AG08395 (cell line): Measurements from ENCODE around the gene FAM227B.
"Not testable (repeated sequence)": the region's sequence is repeated elsewhere in the genome, so short reads cannot be mapped to it uniquely, and the experiment has no call there.

Experiments
- DNase-seq: peaks from one replicate; pipeline ENCODE4 v3.0.0; 2012; ENCODE audit warnings: mixed read lengths, low spot score

FAM227B gene, protein sequence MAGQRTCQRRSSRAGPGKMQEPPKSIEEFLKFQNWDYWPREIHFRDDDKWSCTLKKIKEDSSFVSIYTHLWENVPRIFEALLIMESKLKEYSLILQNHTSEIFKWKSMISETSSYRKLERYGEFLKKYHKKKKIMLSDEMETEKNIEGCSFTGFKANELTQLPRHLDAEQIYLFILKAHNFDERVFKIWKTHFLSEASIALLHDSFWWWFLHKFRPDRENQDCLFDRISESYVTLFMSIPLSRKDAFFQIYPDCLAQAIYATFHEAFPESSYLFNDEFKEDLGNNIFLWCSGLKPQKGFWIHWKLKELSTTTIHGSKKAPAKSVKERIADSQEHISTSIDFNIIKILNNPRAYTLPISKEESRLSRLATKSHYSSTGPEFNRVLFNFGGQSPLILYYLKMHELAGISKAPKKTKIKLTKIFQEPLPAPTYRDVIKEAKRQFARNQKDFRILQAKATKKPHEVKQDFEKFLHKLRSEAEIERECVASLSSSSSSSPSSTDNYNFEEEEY

GRCh38 chr15:49620658-49621368 is at the start of gene FAM227B, which contains the start of gene DTWD1:
FAM227B (minus strand) TSS chr15:49620818; CDS start chr15:49615171, 5,647 bp downstream.
DTWD1 (plus strand) TSS chr15:49621048; CDS start chr15:49625168, 4,120 bp downstream.
- DNase-seq, result peak; percentile 94

DNA sequence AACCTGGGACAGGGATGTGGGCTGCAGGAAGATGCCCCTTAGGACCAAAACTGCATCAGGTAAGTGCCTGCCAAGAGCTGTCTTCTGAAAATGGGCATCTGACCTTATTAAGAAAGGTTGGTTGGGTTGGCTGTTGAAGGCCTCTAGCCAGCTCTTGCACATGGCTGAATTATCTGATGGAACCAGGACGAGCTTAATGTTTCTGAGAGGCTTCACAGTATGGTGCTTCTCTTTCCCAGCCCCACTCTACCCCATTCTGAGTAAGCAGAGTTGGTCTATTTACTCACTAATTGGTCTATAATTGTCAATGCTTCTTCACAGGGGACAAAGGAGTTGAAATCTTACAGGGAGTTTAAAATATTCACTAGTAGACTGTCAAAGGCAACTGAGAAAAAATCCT is 48.7 kb upstream of the FAM227B start:
- DNase-seq, result no peak

- DNase-seq, result not testable (repeated sequence)
Observed at GRCh38 chr15:49666486-49666885, 45.9 kb upstream of the FAM227B start.

DNA sequence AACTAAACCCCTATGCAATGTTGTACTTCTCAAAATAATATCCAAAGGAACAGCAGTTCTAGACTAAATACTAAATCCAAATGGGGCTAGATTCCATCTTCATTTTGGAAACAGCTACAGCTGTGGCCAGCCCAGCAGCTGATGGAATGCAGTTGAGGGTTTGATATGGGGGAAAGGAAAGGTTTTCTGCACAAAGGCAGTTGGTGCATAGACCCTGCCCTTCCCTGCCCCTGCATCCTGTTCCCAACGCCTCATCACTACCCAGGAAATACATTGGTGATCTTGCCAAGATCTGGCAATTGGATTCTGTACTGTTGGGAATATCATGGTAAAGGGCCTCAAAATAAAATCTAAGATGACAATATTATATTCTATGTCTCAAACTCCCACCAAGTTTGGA is 44.1 kb upstream of the FAM227B start:
- no peak for DNase-seq

DNA sequence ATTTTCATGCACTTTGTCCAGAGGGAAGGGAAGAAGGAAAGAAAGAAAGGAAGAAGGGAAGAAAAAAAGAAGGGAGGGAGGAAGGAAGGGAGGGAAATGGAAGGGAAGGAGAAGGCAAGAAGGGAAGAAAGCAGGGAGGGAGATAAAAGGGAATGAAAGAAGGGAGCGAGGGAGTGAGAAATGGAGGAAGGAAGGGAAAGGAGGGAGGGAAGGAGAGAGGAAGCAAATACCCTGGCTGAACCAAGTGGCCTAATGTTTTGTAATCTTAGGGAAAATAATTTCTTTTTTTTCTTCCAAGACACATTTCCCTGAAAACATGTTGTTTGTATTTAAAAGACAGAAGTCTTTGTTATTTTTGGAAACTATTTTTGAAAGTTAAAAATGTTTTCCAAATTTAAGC is 36.1 kb upstream of the FAM227B start:
- DNase-seq, result no peak

DNA sequence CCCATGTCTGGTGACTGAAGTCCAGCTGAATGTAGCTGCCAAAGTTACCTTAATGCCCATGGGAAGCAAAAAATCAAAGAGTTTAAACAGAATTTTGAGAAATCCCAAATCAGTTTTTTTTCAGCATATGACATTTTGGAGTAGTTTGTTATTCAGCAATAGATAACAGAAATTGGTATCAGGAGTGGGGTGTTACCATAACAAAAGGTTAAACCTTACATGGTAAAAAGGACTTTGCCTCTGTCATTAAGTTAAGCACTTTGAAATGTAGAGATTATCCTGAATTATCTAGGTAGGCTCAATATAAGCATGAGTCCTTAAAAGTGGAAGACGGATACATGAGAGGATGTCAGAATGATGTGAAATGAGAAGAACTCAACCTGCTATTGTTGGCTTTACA is 32.3 kb upstream of the FAM227B start:
- no peak for DNase-seq

DNA sequence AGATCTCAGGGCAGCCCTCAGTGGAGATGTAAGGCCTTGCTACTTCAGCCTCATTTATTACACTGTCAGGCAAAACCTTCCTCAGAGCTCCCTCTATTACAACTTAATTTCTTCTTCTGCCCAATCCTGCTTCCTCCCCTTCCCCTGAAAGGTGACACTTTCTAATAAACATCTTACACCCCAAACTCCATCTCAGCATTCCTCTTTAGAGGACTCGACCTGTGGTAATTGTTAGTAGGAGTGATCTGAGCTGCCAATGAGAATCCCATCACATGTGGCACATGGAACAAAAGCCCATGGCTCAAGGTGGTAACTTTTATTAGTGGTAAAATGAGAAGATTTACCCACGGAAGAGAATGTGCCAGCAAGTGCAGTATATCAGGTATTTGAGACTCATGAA is 30.1 kb upstream of the FAM227B start:
- DNase-seq, result no peak

- peak; percentile 8 for DNase-seq
Observed at GRCh38 chr15:49649987-49650386, 29.4 kb upstream of the FAM227B start.

- no peak for DNase-seq
Observed at GRCh38 chr15:49646891-49647290, 26.3 kb upstream of the FAM227B start.

DNA sequence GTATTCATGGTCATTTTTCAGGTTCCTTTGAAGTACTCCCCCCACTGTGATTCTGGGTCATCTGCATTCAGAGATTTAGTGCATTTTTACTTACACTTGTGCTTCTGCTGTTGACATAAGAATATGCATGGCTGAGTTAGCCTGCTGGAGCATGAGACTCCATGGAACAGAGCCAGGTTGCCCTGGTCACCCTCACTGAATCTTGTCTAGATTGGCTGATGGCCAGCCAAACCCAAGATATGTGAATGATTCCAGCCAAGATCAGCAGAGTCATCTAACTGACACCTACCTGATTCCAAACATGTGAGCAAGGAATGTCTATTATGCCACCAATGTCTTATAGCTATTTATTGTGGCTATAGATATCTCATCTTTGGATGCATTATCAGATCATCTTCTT is 25.3 kb upstream of the FAM227B start:
- DNase-seq, result peak; percentile 34

DNA sequence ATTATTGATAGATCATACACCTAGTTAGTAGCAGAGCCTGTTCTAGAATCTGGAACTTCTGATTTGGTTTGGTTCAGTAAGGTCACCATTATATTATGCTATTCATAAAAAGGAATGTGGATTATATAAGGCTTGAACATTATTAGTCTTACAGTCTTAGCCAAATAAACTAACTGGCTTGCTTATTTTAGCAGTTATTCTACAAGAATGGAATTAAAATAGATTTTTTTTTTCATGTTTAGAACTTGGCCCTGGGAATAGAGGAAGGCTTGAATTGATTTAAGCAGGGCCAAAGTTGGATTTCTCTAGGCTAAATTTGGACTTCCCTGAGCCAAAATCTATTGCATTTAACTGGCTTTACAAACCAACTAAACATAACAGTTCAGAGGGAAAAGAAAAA is 24.7 kb upstream of the FAM227B start:
- no peak for DNase-seq

- no peak for DNase-seq
Observed at GRCh38 chr15:49644364-49644794, 23.8 kb upstream of the FAM227B start.

- DNase-seq, result no peak
Observed at GRCh38 chr15:49637857-49638256, 17.2 kb upstream of the FAM227B start.

DNA sequence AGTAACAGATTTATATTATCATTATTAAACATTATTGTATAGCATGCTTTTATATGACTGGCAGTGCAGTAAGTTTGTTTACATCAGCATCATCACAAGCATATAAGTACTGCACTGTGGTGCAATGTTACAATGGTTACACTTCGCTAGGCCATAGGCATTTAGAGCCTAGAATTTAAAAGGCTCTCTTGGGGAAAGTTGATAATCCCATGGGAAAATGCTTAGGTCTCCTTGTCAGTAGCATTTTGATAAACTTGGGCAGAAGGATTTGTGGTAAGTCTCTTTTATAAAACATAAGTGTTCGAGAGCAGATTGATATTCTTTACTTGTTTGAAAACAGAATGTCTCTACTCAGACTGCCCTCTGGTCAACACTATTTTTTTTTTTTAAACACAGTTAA is 7.8 kb upstream of the FAM227B start:
- no peak for DNase-seq

DNA sequence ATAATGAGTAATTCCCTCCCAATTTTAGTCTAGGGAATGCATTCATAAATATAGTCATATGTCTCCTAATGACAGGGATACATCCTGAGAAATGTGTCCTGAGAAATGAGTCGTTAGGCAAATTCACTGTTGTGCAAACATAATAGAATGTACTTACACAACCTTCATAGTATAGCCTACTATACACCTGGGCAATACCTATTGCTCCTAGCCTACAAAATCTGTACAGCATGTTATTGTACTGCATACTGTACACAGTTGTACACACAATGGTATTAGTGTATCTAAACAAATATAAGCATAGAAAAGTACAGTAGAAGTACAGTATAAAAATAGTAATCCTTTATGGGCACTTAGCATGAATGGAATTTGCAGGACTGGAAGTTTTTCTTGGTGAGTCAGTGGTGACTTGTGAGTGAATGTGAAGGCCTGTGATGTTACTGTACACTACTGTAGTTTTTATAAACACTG is 6.8 kb upstream of the FAM227B start:
- DNase-seq, result peak; percentile 41

- DNase-seq, result no peak
Observed at GRCh38 chr15:49625460-49626036, 4.9 kb upstream of the FAM227B start.

DNA sequence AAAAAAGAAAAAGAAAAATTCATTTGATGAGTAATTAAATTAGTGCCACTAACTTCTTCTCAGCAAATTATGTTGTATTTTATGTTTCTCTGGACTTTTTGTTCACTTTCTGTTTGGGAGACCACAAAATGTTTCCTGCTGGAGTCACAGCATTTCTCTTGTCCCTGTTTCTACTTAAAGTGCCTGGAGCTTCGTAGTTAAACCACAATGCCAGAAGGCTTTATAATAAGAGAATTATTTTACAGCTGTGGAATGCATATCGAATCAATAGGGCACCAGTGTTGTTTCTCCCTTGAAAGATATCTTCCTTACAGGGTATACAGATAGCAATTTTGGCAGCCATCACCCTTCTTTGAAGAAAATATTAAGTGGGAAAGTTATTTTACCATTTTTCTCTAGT is 3.4 kb upstream of the FAM227B start:
- peak; percentile 66 for DNase-seq

DNA sequence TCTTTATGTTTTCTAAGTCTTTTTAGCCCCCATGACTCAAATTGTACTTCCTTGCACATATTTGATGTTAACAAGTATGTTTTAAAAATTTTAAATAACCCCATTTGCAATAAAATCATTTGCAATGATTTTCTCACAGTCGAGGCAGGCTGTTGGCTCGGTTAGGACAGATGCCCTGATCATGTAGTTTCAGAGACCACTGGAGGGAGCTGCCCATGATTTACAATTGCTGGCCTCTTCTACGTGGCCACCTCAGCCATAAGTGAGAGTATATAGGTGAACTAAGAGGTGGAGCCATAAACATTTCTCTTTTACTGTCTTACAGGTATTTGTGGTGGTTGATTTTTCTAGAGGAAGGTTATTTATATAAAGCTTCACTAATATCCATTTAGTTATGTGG is 1.9 kb upstream of the FAM227B start:
- no peak for DNase-seq

- no peak for DNase-seq
Observed at GRCh38 chr15:49621887-49622286, 1.3 kb upstream of the FAM227B start.

- no peak for DNase-seq
Observed at GRCh38 chr15:49621401-49621811, 788 bp upstream of the FAM227B start.

DNA sequence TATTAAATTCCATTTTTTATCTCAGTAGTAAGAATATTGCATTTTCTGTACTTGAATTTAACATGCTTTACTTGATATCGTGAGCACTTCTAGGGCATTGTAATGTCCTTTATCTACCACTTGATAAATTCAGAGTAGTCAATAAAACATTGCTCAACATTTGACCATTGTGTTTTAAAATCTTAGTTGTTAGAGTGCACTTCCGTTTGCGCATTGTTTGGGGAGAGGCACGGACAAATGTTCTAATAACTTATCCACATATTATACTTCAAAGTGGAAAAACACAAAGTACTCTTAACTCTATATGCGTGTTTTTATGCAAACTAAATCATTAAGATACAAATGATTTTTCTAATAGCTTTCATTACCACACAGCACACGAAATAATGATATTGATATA is 419 bp downstream of the FAM227B start:
- DNase-seq, result peak; percentile 10

GRCh38 chr15:49619226-49619625 is 1.4 kb downstream of the FAM227B start:
- DNase-seq, result no peak

- not testable (repeated sequence) for DNase-seq
Observed at GRCh38 chr15:49612240-49612639, 8.4 kb downstream of the FAM227B start.
